GM19193 (cell line): ENCODE results near the gene NOTCH1.

ENCODE experiments used
- POLR2A ChIP-seq: IDR thresholded peaks from 4 replicates; pipeline ENCODE4 v1.6.1; 2011; ENCODE audit not compliant: insufficient read depth, insufficient read length; ENCODE audit errors: extremely low read depth

NOTCH1 gene

DNA sequence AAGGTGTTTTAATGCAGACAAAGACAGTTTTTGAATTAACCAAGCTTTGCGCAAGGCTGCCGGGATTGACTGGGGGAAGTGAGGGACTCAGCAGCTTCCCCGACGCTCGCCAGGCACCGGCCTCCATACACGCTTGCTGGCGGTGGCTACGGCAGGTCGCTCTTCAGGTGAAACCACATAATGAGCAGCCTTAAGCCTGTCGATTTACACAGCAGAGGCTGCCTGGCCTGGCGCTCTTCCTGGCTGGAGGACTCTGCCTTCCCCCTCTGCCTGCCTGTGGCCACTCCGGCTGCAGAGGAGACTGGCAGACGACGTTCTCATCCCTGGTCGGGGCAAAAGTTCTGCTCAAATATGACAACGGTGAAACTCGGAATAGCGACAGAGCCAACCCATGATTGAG, 9.0 kb upstream of the NOTCH1 start:
- no peak for TF ChIP-seq POLR2A

- TF ChIP-seq POLR2A = no peak
Measured at GRCh38 chr9:136553581-136553980, 7.7 kb upstream of the NOTCH1 start.

GRCh38 chr9:136552117-136552703, 6.4 kb upstream of the NOTCH1 start:
- no peak for TF ChIP-seq POLR2A

GRCh38 chr9:136551401-136552116, 5.7 kb upstream of the NOTCH1 start:
- TF ChIP-seq POLR2A = no peak

- no peak for TF ChIP-seq POLR2A
Measured at GRCh38 chr9:136550439-136551289, 4.8 kb upstream of the NOTCH1 start.

GRCh38 chr9:136549010-136549980, 3.4 kb upstream of the NOTCH1 start:
- TF ChIP-seq POLR2A = no peak

GRCh38 chr9:136547508-136548215, 1.8 kb upstream of the NOTCH1 start:
- TF ChIP-seq POLR2A = no peak

GRCh38 chr9:136546697-136547501, 1.1 kb upstream of the NOTCH1 start:
- no peak for TF ChIP-seq POLR2A

DNA sequence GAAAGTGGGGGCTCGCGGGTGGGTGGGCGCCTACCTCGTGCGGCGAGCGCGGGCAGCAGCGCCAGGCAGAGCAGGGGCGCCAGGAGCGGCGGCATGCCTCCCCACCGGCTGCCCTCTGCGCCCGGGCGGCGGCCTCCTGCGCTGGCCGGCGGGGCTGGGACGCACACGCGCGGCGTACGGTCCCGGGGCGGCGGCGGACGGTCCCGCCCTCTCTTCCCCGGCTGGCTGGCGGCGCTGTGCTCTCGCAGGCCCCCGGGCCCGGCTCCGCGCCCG, 220 bp downstream of the NOTCH1 start:
- no peak for TF ChIP-seq POLR2A

- TF ChIP-seq POLR2A = peak; percentile 22
Measured at GRCh38 chr9:136544964-136545691, 720 bp downstream of the NOTCH1 start.

- TF ChIP-seq POLR2A = no peak
Measured at GRCh38 chr9:136544548-136544963, 1.3 kb downstream of the NOTCH1 start.

DNA sequence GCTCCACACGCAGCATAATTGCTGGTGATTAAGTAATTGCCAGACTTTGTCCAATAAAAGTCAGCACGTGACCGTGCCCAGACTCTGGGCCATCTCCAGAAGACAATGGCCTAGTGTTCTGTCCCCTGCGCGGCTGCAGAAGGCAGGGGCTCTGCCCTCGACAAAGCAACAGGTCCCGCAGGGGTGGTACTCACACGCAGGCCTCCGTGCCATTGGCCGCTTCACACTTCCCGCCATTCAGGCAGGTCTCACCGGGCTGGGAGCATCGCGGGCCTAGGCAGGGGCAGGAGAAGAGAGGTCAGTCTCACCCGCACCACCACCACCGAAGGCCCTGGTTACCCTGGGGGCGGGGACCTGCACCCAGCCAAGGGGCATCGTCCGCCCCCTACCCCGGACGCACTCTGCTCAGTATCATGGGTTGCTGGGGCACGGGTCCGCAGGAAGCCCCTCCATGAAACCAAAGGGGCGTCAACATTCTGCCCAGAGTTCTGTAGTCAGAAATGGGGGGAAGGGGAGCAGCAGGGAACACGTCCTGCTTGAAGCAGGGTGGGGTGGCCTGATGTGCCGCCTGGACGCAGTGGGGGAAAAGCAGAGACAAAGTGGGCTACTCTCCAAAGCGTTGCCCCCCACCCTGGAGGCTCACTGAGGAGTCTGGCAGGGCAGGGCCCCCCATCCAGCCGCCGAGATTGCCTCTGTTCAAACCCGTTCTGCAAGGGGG, 1.9 kb downstream of the NOTCH1 start:
- no peak for TF ChIP-seq POLR2A
